GM18870 (cell line): ENCODE measurements around the gene HOXD12.

Experiments used
- ATAC-seq: cut with Tn5 transposase; IDR thresholded peaks from one replicate; pipeline ENCODE4 v1.9.1; 2021; ENCODE audit warnings: moderate library complexity; ENCODE audit not compliant: unreplicated experiment

Gene HOXD12

GRCh38 chr2:176118601-176119339 lies 19.2 kb downstream of the HOXD12 start:
- ATAC-seq: no peak

- no peak for ATAC-seq
Observed at GRCh38 chr2:176120364-176121189, 21.0 kb downstream of the HOXD12 start.

- ATAC-seq: no peak
Observed at GRCh38 chr2:176121190-176122051, 21.8 kb downstream of the HOXD12 start.

- no peak for ATAC-seq
Observed at GRCh38 chr2:176122052-176122682, 22.6 kb downstream of the HOXD12 start.

- ATAC-seq: no peak
Observed at GRCh38 chr2:176122683-176123410, 23.3 kb downstream of the HOXD12 start, which contains the start of gene HOXD9. TSS of gene HOXD9 (plus strand) at chr2:176122719. CDS start at chr2:176122769, 50 bp downstream.

- ATAC-seq: no peak
Observed at GRCh38 chr2:176123411-176124109, 24.0 kb downstream of the HOXD12 start.

GRCh38 chr2:176124110-176124946 lies 24.7 kb downstream of the HOXD12 start:
- no peak for ATAC-seq

- ATAC-seq: no peak
Observed at GRCh38 chr2:176124947-176125771, 25.6 kb downstream of the HOXD12 start.

GRCh38 chr2:176125772-176126054 lies 26.1 kb downstream of the HOXD12 start:
- no peak for ATAC-seq

- ATAC-seq: no peak
Observed at GRCh38 chr2:176126929-176127773, 27.6 kb downstream of the HOXD12 start.

GRCh38 chr2:176127774-176128072 lies 28.1 kb downstream of the HOXD12 start:
- ATAC-seq: no peak

GRCh38 chr2:176128172-176128981 lies 28.8 kb downstream of the HOXD12 start:
- no peak for ATAC-seq

GRCh38 chr2:176128982-176129796 lies 29.6 kb downstream of the HOXD12 start, which contains the start of gene HOXD8:
TSS of gene HOXD8 (plus strand) at chr2:176129705. CDS start at chr2:176130367, 662 bp downstream.
- no peak for ATAC-seq

- ATAC-seq: no peak
Observed at GRCh38 chr2:176129813-176130146, 30.2 kb downstream of the HOXD12 start.

GRCh38 chr2:176130147-176130956 lies 30.8 kb downstream of the HOXD12 start:
- no peak for ATAC-seq
